ENCODE measurements around the gene TOR1AIP2.

DNA sequence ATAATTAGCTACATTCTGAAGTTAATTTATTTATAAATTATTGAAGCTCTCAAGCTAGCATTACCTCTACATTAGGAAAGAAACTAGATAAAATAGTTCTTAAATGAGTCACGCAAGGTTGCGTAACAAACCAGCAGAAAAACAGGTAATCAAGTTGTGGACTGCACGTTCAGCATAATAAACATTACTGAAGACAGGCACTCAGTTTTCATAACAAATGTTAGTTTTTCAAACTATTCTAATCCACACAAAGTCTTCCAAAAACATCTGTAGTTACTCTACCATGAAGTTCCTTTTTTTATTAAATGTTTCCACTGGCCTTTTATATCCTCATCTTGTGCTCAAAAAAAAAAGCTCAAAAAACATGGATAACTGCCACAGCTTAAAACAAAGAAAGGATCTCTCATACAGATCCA lies 1.3 kb downstream of the TOR1AIP2 start:
- TF ChIP-seq FOXP2 (optimal IDR thresholded peaks at IDR 0.05; ENCODE audit: control extremely low read depth, extremely low read length, insufficient read depth), result no peak
- TF ChIP-seq POLR2AphosphoS5 (IDR thresholded peaks at IDR 0.05; ENCODE audit: borderline replicate concordance, low read depth, low read length), result no peak
